NCI-H345 (cell line): ENCODE data around the gene MPZL2.

Experiments
- DNase-seq: peaks from one replicate; lab custom pipeline; 2025; lab: John Stamatoyannopoulos, UW

MPZL2 gene

GRCh38 chr11:118240999-118241763 is 22.9 kb downstream of the MPZL2 start:
- DNase-seq, result no peak

- no peak for DNase-seq
These were observed 24.4 kb downstream of the MPZL2 start for GRCh38 chr11:118239509-118240205.

- no peak for DNase-seq
These were observed 25.2 kb downstream of the MPZL2 start for GRCh38 chr11:118238929-118239328.

- no peak for DNase-seq
These were observed 25.7 kb downstream of the MPZL2 start for GRCh38 chr11:118238421-118238820.

GRCh38 chr11:118236170-118236569 is 27.9 kb downstream of the MPZL2 start:
- no peak for DNase-seq

GRCh38 chr11:118234833-118235232 is 29.3 kb downstream of the MPZL2 start:
- no peak for DNase-seq

GRCh38 chr11:118233850-118234249 is 30.2 kb downstream of the MPZL2 start:
- DNase-seq, result no peak

- DNase-seq, result no peak
These were observed 30.7 kb downstream of the MPZL2 start for GRCh38 chr11:118233377-118233776.

- no peak for DNase-seq
These were observed 31.4 kb downstream of the MPZL2 start for GRCh38 chr11:118232659-118233058.

- DNase-seq, result no peak
These were observed 32.6 kb downstream of the MPZL2 start for GRCh38 chr11:118231461-118231860.

GRCh38 chr11:118230088-118230487 is 34.0 kb downstream of the MPZL2 start:
- DNase-seq, result no peak

- no peak for DNase-seq
These were observed 34.7 kb downstream of the MPZL2 start for GRCh38 chr11:118229274-118229847.

GRCh38 chr11:118227865-118228785 is 36.0 kb downstream of the MPZL2 start:
- DNase-seq, result no peak

- no peak for DNase-seq
These were observed 37.3 kb downstream of the MPZL2 start for GRCh38 chr11:118226781-118227180.

GRCh38 chr11:118226296-118226695 is 37.8 kb downstream of the MPZL2 start:
- no peak for DNase-seq

- DNase-seq, result no peak
These were observed 39.4 kb downstream of the MPZL2 start, which contains the start of gene JAML for GRCh38 chr11:118224511-118225188. Gene JAML (minus strand): TSS chr11:118225011. CDS start chr11:118214866, 10,145 bp downstream.

GRCh38 chr11:118223992-118224391 is 40.1 kb downstream of the MPZL2 start:
- no peak for DNase-seq

- no peak for DNase-seq
These were observed 40.5 kb downstream of the MPZL2 start for GRCh38 chr11:118223570-118223969.

GRCh38 chr11:118222437-118222836 is 41.7 kb downstream of the MPZL2 start:
- no peak for DNase-seq

GRCh38 chr11:118221419-118221818 is 42.7 kb downstream of the MPZL2 start:
- no peak for DNase-seq

- no peak for DNase-seq
These were observed 44.4 kb downstream of the MPZL2 start for GRCh38 chr11:118219732-118220131.
